Fibroblast of the aortic adventitia (primary cell): Measurements from ENCODE around the gene GPX7. TPM values are rescaled to one million over a fixed set of nuclear protein-coding genes. Genes with fewer than 3 reads are reported as not detected.
A peak's percentile ranks its signal among the peaks of the same experiment; 100 is the strongest.

Experiments used
- DNase-seq: peaks from one replicate; pipeline ENCODE4 v3.0.0-alpha.2; 2010; ENCODE audit warnings: low read depth
- H3K4me3 ChIP-seq: 2 replicates; pipeline ENCODE4 v1.5.1; 2011; ENCODE audit warnings: low read depth, mild to moderate bottlenecking, control low read depth, low read length, moderate library complexity
- CTCF ChIP-seq: IDR thresholded peaks from 2 replicates; pipeline ENCODE4 v1.5.1; 2011; ENCODE audit warnings: mild to moderate bottlenecking, low read length, control low read depth, inconsistent platforms; ENCODE audit not compliant: insufficient read depth
- total RNA-seq: library from RNA; depleted of rRNA; stranded (reverse); fragments of >200 nt; gene quantifications from 2 replicates; pipeline ENCODE4 v1.2.3, GENCODE V29; 2012; ENCODE audit warnings: low replicate concordance

The GPX7 gene
- total RNA-seq, 1 donor: 31.0 TPM

DNA sequence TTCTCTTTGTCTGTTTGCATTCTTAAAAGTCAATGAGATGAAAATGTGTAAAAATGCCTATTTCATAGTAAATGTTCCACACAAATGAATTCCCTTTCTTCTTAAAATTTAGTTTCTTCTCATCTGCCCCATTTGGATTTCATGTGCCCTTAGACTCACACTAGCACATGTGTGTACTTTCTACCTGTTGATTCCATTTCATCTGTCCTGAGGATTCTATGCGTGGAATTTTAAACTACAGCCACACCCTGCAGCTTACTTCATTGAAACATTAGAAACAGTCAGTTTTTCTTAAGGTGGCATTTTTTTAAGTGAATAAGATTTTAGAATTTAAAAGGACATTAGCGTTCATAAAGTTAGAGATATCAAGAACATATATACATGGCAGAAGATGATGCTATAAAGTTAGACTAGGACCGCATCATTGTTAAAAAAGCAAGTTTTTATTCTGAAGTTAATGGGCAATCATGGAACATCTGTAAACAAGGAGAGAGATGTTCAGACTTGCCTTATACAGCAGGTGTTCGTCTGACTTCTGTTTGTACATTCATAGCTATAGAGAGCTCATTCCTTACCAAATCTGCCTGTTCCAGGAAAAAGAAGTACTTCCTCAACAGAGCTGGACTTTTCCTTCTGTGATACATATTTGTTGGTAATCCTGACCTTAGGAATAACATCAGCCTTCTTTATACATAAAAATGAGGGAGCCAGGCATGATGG lies 45.4 kb upstream of the GPX7 start:
- DNase-seq: no peak
- TF ChIP-seq CTCF: no peak

DNA sequence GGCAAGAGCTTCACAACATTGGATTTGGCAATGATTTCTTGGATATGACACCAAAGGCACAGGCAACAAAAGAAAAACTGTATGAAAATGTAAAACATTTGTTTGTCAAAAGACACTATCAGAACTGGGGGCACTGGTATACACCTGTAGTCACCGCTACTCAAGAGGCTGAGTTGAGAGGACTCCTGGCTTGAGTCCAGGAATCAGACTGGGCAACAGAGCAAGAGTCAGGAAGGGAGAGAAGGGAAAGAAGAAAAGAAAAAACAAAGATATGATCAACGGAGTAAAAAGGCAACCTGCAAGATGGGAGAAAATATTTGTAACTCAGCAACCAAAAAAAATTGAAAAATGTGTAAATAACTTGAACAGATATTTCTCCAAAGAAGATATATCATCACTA lies 43.2 kb upstream of the GPX7 start:
- H3K4me3 ChIP-seq: no peak overlapping the region
- no peak for TF ChIP-seq CTCF
- DNase-seq: no peak

More for the DNA sequence above, 45.4 kb upstream of the GPX7 start:
- no peak overlapping the region for H3K4me3 ChIP-seq

DNA sequence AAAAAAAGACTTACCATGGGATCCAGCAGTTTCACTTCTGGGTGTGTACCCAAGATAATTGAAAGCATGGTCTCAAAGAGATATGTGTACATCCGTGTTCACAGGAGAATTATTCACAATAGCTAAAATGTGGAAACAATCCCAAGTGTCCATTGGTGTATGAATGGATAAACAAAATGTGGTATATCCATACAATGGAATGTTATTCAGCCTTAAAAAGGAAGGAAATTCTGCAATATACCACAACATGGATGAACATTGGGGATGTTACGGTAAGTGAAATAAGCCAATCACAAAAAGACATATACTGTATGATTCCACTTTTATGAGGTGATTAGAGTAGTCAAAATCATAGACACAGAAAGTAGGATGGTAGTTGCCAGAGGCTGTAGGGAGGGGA lies 42.3 kb upstream of the GPX7 start:
- TF ChIP-seq CTCF: no peak
- DNase-seq: no peak
- H3K4me3 ChIP-seq: no peak overlapping the region

DNA sequence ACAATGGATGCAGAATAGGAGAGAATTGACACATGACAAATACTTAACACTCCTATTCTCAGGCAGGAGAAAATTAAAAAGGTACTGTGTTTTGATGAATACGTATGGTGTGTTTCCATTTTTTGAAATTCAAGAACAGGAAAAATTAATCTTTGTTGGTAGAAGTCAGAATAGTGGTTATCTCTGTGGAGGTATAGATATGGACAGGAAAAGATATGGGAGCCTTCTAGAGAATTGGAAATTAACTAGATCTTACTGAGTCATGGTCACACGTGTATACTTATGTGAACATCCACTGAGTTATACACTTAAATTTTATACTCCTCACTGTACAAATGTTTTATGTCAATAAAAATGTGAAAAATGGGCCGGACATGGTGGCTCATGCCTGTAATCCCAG lies 39.4 kb upstream of the GPX7 start:
- no peak overlapping the region for H3K4me3 ChIP-seq
- TF ChIP-seq CTCF: no peak
- DNase-seq: no peak

- no peak overlapping the region for H3K4me3 ChIP-seq
- TF ChIP-seq CTCF: no peak
- DNase-seq: peak; percentile 30
These were observed 34.2 kb upstream of the GPX7 start for GRCh38 chr1:52567943-52568342.

GRCh38 chr1:52569449-52570210 lies 32.5 kb upstream of the GPX7 start:
- no peak for DNase-seq
- TF ChIP-seq CTCF: no peak

More at GRCh38 chr1:52569449-52570210, 32.5 kb upstream of the GPX7 start:
- no peak overlapping the region for H3K4me3 ChIP-seq
